Measurements from ENCODE around the gene LASP1.

- TF ChIP-seq CTCF (IDR thresholded peaks at IDR 0.05; ENCODE audit: control extremely low read depth in 1 of 3, insufficient read depth in 1 of 3, low read depth in 1 of 3, low read length in 3 of 3) (no peak), GABPA (IDR thresholded peaks at IDR 0.05; ENCODE audit: borderline replicate concordance, insufficient read depth, low read length) (no peak), EZH2 (IDR thresholded peaks at IDR 0.05; ENCODE audit: low read depth, low read length, severe bottlenecking) (no peak)
Observed at GRCh38 chr17:38904892-38905291, 35.0 kb downstream of the LASP1 start.

Data from H1 (cell line).